ENCODE measurements around the gene MBTPS1. TPM values are rescaled to one million over a fixed set of nuclear protein-coding genes. Genes with fewer than 3 reads are reported as not detected.

MBTPS1 gene
- polyA plus RNA-seq, 2 of the 4 experiments (the other 2 are of a cell fraction): 50.3 to 88.4 TPM

DNA sequence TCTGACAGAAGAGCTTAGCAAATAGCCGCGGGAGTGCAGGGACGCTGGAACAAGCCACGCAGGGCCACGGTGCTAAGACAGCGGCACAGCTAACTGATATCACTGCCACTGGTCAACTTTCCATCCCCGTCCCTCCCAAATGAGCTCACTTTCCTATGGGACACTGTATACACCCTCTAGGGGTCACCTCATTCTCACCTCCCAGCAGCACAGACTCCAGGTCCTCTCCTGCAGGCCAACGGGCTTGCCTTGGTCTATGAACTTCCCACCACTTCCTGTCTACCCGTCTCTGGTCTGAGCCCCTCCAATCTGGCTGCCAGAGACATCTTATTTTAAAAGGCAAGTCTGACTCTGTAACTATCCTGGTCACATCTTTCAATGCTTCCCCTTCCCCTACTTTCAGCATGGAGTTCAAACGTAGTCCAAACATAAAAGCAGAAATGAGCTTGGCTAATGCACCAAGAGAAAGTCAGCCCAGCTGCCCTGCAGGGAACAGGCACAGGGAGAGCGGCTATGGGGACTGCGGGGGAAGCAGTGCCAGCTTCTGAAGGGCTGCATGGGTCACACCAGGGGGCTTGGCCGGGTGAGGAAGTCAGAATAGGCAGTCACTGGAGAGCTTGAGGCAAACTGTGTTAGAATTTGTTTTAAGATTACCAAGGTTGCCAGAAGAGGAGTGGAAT lies 47.8 kb downstream of the MBTPS1 start:
- no peak for ATAC-seq

More for the DNA sequence above, 47.8 kb downstream of the MBTPS1 start:
- FAIRE-seq (no peak), DNase-seq (ENCODE audit: low read depth in 1 of 2, low spot score in 1 of 2) (no peak)
- H3K9me3 ChIP-seq: no peaks in the 10 kb centered on the region
- TF ChIP-seq, protein P1, sequence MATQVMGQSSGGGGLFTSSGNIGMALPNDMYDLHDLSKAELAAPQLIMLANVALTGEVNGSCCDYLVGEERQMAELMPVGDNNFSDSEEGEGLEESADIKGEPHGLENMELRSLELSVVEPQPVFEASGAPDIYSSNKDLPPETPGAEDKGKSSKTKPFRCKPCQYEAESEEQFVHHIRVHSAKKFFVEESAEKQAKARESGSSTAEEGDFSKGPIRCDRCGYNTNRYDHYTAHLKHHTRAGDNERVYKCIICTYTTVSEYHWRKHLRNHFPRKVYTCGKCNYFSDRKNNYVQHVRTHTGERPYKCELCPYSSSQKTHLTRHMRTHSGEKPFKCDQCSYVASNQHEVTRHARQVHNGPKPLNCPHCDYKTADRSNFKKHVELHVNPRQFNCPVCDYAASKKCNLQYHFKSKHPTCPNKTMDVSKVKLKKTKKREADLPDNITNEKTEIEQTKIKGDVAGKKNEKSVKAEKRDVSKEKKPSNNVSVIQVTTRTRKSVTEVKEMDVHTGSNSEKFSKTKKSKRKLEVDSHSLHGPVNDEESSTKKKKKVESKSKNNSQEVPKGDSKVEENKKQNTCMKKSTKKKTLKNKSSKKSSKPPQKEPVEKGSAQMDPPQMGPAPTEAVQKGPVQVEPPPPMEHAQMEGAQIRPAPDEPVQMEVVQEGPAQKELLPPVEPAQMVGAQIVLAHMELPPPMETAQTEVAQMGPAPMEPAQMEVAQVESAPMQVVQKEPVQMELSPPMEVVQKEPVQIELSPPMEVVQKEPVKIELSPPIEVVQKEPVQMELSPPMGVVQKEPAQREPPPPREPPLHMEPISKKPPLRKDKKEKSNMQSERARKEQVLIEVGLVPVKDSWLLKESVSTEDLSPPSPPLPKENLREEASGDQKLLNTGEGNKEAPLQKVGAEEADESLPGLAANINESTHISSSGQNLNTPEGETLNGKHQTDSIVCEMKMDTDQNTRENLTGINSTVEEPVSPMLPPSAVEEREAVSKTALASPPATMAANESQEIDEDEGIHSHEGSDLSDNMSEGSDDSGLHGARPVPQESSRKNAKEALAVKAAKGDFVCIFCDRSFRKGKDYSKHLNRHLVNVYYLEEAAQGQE (IDR thresholded peaks at IDR 0.05): no peak
- TF ChIP-seq, protein P2, sequence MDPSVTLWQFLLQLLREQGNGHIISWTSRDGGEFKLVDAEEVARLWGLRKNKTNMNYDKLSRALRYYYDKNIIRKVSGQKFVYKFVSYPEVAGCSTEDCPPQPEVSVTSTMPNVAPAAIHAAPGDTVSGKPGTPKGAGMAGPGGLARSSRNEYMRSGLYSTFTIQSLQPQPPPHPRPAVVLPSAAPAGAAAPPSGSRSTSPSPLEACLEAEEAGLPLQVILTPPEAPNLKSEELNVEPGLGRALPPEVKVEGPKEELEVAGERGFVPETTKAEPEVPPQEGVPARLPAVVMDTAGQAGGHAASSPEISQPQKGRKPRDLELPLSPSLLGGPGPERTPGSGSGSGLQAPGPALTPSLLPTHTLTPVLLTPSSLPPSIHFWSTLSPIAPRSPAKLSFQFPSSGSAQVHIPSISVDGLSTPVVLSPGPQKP (IDR thresholded peaks at IDR 0.05; ENCODE audit: low read depth, low read length): no peak
- TF ChIP-seq TP53 (CRISPR knock-in tag; IDR thresholded peaks at IDR 0.05) (no peak), HEYL (CRISPR knock-in tag; IDR thresholded peaks at IDR 0.05) (no peak), RFX5 (IDR thresholded peaks at IDR 0.05) (no peak), ZNF302 (CRISPR knock-in tag; IDR thresholded peaks at IDR 0.05) (no peak), KDM1A (IDR thresholded peaks at IDR 0.05; ENCODE audit: low read depth) (no peak), TFCP2L1 (CRISPR knock-in tag; IDR thresholded peaks at IDR 0.05) (no peak), ESRRA (IDR thresholded peaks at IDR 0.05; ENCODE audit: borderline replicate concordance, low read length) (no peak), CBX2 (IDR thresholded peaks at IDR 0.05; ENCODE audit: borderline replicate concordance, low read depth) (no peak), ZC3H11A (IDR thresholded peaks at IDR 0.05) (no peak), CEBPB (IDR thresholded peaks at IDR 0.05) (no peak), RAD21 (conservative IDR thresholded peaks at IDR 0.05 in 1 of 2, IDR thresholded peaks at IDR 0.05 in 1 of 2) (no peak), RARB (CRISPR knock-in tag; IDR thresholded peaks at IDR 0.05) (no peak), FOSL2 (IDR thresholded peaks at IDR 0.05) (no peak), FOSL2 (CRISPR knock-in tag; IDR thresholded peaks at IDR 0.05) (no peak), MYC (IDR thresholded peaks at IDR 0.05; ENCODE audit: borderline replicate concordance, low read length) (no peak)
- TF ChIP-seq, protein P3, sequence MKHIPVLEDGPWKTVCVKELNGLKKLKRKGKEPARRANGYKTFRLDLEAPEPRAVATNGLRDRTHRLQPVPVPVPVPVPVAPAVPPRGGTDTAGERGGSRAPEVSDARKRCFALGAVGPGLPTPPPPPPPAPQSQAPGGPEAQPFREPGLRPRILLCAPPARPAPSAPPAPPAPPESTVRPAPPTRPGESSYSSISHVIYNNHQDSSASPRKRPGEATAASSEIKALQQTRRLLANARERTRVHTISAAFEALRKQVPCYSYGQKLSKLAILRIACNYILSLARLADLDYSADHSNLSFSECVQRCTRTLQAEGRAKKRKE (CRISPR knock-in tag; IDR thresholded peaks at IDR 0.05; ENCODE audit: low read depth): no peak
- TF ChIP-seq, protein P4, sequence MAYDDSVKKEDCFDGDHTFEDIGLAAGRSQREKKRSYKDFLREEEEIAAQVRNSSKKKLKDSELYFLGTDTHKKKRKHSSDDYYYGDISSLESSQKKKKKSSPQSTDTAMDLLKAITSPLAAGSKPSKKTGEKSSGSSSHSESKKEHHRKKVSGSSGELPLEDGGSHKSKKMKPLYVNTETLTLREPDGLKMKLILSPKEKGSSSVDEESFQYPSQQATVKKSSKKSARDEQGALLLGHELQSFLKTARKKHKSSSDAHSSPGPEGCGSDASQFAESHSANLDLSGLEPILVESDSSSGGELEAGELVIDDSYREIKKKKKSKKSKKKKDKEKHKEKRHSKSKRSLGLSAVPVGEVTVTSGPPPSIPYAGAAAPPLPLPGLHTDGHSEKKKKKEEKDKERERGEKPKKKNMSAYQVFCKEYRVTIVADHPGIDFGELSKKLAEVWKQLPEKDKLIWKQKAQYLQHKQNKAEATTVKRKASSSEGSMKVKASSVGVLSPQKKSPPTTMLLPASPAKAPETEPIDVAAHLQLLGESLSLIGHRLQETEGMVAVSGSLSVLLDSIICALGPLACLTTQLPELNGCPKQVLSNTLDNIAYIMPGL (CRISPR knock-in tag; IDR thresholded peaks at IDR 0.05; ENCODE audit: borderline replicate concordance): no peak
- TF ChIP-seq, protein P5, sequence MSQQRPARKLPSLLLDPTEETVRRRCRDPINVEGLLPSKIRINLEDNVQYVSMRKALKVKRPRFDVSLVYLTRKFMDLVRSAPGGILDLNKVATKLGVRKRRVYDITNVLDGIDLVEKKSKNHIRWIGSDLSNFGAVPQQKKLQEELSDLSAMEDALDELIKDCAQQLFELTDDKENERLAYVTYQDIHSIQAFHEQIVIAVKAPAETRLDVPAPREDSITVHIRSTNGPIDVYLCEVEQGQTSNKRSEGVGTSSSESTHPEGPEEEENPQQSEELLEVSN (IDR thresholded peaks at IDR 0.05; ENCODE audit: borderline replicate concordance, low read depth): no peak
- TF ChIP-seq, protein P6, sequence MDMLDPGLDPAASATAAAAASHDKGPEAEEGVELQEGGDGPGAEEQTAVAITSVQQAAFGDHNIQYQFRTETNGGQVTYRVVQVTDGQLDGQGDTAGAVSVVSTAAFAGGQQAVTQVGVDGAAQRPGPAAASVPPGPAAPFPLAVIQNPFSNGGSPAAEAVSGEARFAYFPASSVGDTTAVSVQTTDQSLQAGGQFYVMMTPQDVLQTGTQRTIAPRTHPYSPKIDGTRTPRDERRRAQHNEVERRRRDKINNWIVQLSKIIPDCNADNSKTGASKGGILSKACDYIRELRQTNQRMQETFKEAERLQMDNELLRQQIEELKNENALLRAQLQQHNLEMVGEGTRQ (IDR thresholded peaks at IDR 0.05): no peak
- H3K4me2 ChIP-seq: no peak overlapping the region
- CTCF ChIA-PET: interaction anchor here (1.2 to 19.9 kb wide), 11 partner anchors 8 to 139 kb away, joined by 3 to 414 read pairs (median 4); partner anchors contain the start of gene OSGIN1
- 90% methylated on average over 13 of the region's 13 CpGs for WGBS (ENCODE audit: missing lambda C conversion rate)
- H3K27ac ChIP-seq: no peak overlapping the region
- H3K4me1 ChIP-seq: no peaks in the 10 kb centered on the region
- H3K4me3 ChIP-seq: no peak overlapping the region
- POLR2A ChIA-PET: no interaction called here
